H9 (cell line): ENCODE results near the gene PHF21A. TPM values are rescaled to one million over a fixed set of nuclear protein-coding genes. Genes with fewer than 3 reads are reported as not detected.

Experiments used
- DNase-seq: peaks from one replicate; pipeline ENCODE4 v3.0.0-alpha.2; 2017
- H2AFZ ChIP-seq: one replicate; pipeline ENCODE4 v1.6.1; 2013; ENCODE audit warnings: mild to moderate bottlenecking, low read length, control low read depth, moderate library complexity
- H2AK5ac ChIP-seq: 2 replicates; pipeline ENCODE4 v1.6.1; 2013; ENCODE audit warnings: low read length, control low read depth, mixed read lengths; ENCODE audit not compliant: insufficient read length
- H2BK120ac ChIP-seq: one replicate; pipeline ENCODE4 v1.6.1; 2013; ENCODE audit warnings: low read depth, mild to moderate bottlenecking, low read length, control low read depth, inconsistent platforms; ENCODE audit not compliant: poor library complexity, severe bottlenecking
- H2BK12ac ChIP-seq: 2 replicates; pipeline ENCODE4 v1.6.1; 2013; ENCODE audit warnings: low read length, control low read depth, mixed read lengths, low read depth; ENCODE audit not compliant: insufficient read length
- H2BK15ac ChIP-seq: 2 replicates; pipeline ENCODE4 v1.6.1; 2013; ENCODE audit warnings: low read depth, low read length, control low read depth
- H2BK20ac ChIP-seq: one replicate; pipeline ENCODE4 v1.6.1; 2013; ENCODE audit warnings: low read depth, mild to moderate bottlenecking, low read length, control low read depth, inconsistent platforms; ENCODE audit not compliant: poor library complexity, severe bottlenecking
- H2BK5ac ChIP-seq: 2 replicates; pipeline ENCODE4 v1.6.1; 2013; ENCODE audit warnings: low read length, control low read depth, mixed read lengths; ENCODE audit not compliant: insufficient read length
- H3K14ac ChIP-seq: 2 replicates; pipeline ENCODE4 v1.6.1; 2013; ENCODE audit warnings: low read length, control low read depth; ENCODE audit not compliant: insufficient read depth
- H3K18ac ChIP-seq: 2 replicates; pipeline ENCODE4 v1.6.1; 2013; ENCODE audit warnings: low read depth, mild to moderate bottlenecking, mixed read lengths, low read length, control low read depth; ENCODE audit not compliant: insufficient read length
- H3K23ac ChIP-seq: 2 replicates; pipeline ENCODE4 v1.6.1; 2013; ENCODE audit warnings: low read length, control low read depth, mixed read lengths, low read depth; ENCODE audit not compliant: insufficient read length
- H3K23me2 ChIP-seq: 2 replicates; pipeline ENCODE4 v1.6.1; 2013; ENCODE audit warnings: low read depth, mild to moderate bottlenecking, mixed read lengths, low read length, control low read depth; ENCODE audit not compliant: insufficient read length, poor library complexity, severe bottlenecking
- H3K27ac ChIP-seq: 2 replicates; pipeline ENCODE4 v1.5.1; 2013; ENCODE audit warnings: low read length, control low read depth, mixed read lengths, low read depth; ENCODE audit not compliant: insufficient read length
- H3K27me3 ChIP-seq: 2 replicates; pipeline ENCODE4 v1.6.1; 2013; ENCODE audit warnings: low read length, control low read depth, inconsistent platforms; ENCODE audit not compliant: insufficient read depth
- H3K4ac ChIP-seq: 2 replicates; pipeline ENCODE4 v1.6.1; 2013; ENCODE audit warnings: low read depth, mild to moderate bottlenecking, control low read depth, inconsistent platforms, low read length, moderate library complexity
- H3K4me1 ChIP-seq: 2 replicates; pipeline ENCODE4 v1.6.1; 2013; ENCODE audit warnings: low read length, control low read depth, inconsistent platforms; ENCODE audit not compliant: insufficient read depth
- H3K4me2 ChIP-seq: 2 replicates; pipeline ENCODE4 v1.6.1; 2013; ENCODE audit warnings: low read length, control low read depth, mixed read lengths; ENCODE audit not compliant: insufficient read length, insufficient read depth
- H3K56ac ChIP-seq: 2 replicates; pipeline ENCODE4 v1.6.1; 2013; ENCODE audit warnings: low read depth, mild to moderate bottlenecking, mixed read lengths, low read length, control low read depth; ENCODE audit not compliant: insufficient read length
- H3K79me1 ChIP-seq: 2 replicates; pipeline ENCODE4 v1.6.1; 2013; ENCODE audit warnings: low read depth, mild to moderate bottlenecking, moderate library complexity, low read length, control low read depth, inconsistent platforms; ENCODE audit not compliant: insufficient read depth, poor library complexity, severe bottlenecking
- H3K79me2 ChIP-seq: 2 replicates; pipeline ENCODE4 v1.6.1; 2013; ENCODE audit warnings: low read length, control low read depth, inconsistent platforms; ENCODE audit not compliant: insufficient read depth
- H3K9ac ChIP-seq: 2 replicates; pipeline ENCODE4 v1.6.1; 2013; ENCODE audit warnings: low read length, control low read depth, mixed read lengths; ENCODE audit not compliant: insufficient read length; ENCODE audit errors: extremely low read depth
- H3K9me3 ChIP-seq: one replicate; pipeline ENCODE4 v1.6.1; 2013; ENCODE audit warnings: low read depth, low read length, inconsistent platforms; ENCODE audit not compliant: control insufficient read depth
- H3T11ph ChIP-seq: one replicate; pipeline ENCODE4 v1.6.1; 2013; ENCODE audit warnings: mild to moderate bottlenecking, low read length, control low read depth, inconsistent platforms
- H4K20me1 ChIP-seq: one replicate; pipeline ENCODE4 v1.6.1; 2013; ENCODE audit not compliant: control insufficient read depth, insufficient read length, insufficient read depth
- H4K5ac ChIP-seq: 2 replicates; pipeline ENCODE4 v1.6.1; 2013; ENCODE audit warnings: low read depth, mild to moderate bottlenecking, mixed read lengths, low read length, control low read depth; ENCODE audit not compliant: insufficient read length
- H4K8ac ChIP-seq: replicated peaks from 2 replicates; pipeline ENCODE4 v1.6.1; 2013; ENCODE audit warnings: low read length, control low read depth, mixed read lengths, low read depth; ENCODE audit not compliant: insufficient read length
- H4K91ac ChIP-seq: 2 replicates; pipeline ENCODE4 v1.6.1; 2013; ENCODE audit warnings: low read depth, mild to moderate bottlenecking, moderate library complexity, mixed read lengths, low read length, control low read depth; ENCODE audit not compliant: insufficient read length
- H3K27ac Mint-ChIP-seq, 3 experiments: 2 replicates in 2 of 3; 3 replicates in 1 of 3; pipeline ENCODE4 v1.8.0; 2020 to 2021; ENCODE audit warnings: mixed read lengths in 3 of 3, mild to moderate bottlenecking in 1 of 3, moderate library complexity in 1 of 3
- H3K27me3 Mint-ChIP-seq: 2 replicates; pipeline ENCODE4 v1.8.0; 2021; ENCODE audit warnings: low read depth, mild to moderate bottlenecking, moderate library complexity, mixed read lengths
- H3K36me3 Mint-ChIP-seq, 3 experiments: 2 replicates in 2 of 3; 3 replicates in 1 of 3; pipeline ENCODE4 v1.8.0; 2020 to 2021; ENCODE audit warnings: low read depth in 3 of 3, mixed read lengths in 3 of 3; ENCODE audit not compliant: insufficient read depth in 1 of 3
- H3K4me1 Mint-ChIP-seq, 2 experiments: 2 replicates each; pipeline ENCODE4 v1.8.0; 2020; ENCODE audit warnings: mixed read lengths in 2 of 2
- H3K4me3 Mint-ChIP-seq, 2 experiments: 2 replicates in 1 of 2; 3 replicates in 1 of 2; pipeline ENCODE4 v1.8.0; 2020 to 2021; ENCODE audit warnings: mild to moderate bottlenecking in 2 of 2, mixed read lengths in 2 of 2, moderate library complexity in 1 of 2
- H3K9me3 Mint-ChIP-seq, 2 experiments: 2 replicates in 1 of 2; 3 replicates in 1 of 2; pipeline ENCODE4 v1.8.0; 2020; ENCODE audit warnings: mild to moderate bottlenecking in 2 of 2, mixed read lengths in 2 of 2, moderate library complexity in 1 of 2
- WGBS: extraction: QIAGEN DNeasy Blood & Tissue Kit; methylation state at CpG from one replicate; pipeline ENCODE4 v1.1.7; 2013; ENCODE audit warnings: missing lambda C conversion rate, low lambda C conversion rate, mixed read lengths; ENCODE audit not compliant: insufficient read length; ENCODE audit errors: extremely low coverage; 5-methylcytosine and 5-hydroxymethylcytosine counted together
- total RNA-seq: library from RNA; stranded (reverse); gene quantifications from 2 replicates; pipeline ENCODE4 v1.2.1, GENCODE V29; 2021
- TF ChIP-seq, protein P1 (sequence below): fragments of 200-600 bp; sonication (generic); conservative IDR thresholded peaks from 3 replicates; pipeline ENCODE4 v1.8.0; 2021; ENCODE audit warnings: antibody characterized with exemption, mild to moderate bottlenecking

PHF21A gene
- total RNA-seq, 1 experiment from 2014 or later: 33.8 TPM

DNA sequence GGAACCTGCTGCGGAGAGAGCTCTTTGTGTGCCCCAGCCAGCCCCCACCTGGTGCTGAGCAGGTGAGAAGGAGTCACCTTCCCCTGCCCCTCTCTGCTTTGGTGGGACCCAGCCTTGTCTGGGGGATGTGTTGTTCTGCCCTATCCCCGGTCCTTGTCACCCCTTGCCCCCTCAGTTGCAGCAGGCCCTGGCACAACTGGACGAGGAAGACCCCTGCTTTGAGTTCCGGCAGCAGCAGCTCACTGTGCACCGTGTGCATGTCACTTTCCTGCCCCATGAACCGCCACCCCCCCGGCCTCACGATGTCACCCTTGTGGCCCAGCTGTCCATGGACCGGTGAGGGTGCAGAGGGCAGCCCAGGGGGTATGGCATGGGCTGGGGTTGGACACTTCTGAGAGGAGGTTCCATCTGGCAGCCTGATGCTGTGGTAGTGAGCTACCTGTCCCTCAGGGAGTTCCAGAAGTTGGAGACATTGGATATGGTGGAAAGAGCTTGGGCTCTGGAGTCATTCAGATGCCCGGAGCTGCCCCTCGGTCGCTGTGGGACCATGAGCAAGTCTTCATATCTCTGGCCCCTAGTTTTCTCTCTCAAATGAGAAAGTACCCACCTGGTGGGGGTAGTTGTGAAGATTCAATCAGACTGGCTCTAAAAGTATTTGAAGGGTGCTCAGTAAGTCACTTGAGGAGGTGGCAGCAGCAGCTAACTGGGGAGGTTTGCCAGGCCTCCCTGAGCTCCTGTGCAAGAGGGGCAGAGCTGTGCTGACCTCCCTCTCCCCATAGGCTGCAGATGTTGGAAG is 194.5 kb downstream of the PHF21A start:
- peak; percentile 20 for DNase-seq
- TF ChIP-seq, protein P1, sequence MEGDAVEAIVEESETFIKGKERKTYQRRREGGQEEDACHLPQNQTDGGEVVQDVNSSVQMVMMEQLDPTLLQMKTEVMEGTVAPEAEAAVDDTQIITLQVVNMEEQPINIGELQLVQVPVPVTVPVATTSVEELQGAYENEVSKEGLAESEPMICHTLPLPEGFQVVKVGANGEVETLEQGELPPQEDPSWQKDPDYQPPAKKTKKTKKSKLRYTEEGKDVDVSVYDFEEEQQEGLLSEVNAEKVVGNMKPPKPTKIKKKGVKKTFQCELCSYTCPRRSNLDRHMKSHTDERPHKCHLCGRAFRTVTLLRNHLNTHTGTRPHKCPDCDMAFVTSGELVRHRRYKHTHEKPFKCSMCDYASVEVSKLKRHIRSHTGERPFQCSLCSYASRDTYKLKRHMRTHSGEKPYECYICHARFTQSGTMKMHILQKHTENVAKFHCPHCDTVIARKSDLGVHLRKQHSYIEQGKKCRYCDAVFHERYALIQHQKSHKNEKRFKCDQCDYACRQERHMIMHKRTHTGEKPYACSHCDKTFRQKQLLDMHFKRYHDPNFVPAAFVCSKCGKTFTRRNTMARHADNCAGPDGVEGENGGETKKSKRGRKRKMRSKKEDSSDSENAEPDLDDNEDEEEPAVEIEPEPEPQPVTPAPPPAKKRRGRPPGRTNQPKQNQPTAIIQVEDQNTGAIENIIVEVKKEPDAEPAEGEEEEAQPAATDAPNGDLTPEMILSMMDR: no peak

More for the DNA sequence above, 194.5 kb downstream of the PHF21A start:
- Histone ChIP-seq H3K4ac (no peak overlapping the region), H2BK5ac (no peak overlapping the region), H2BK15ac (no peak overlapping the region), H4K5ac (no peak overlapping the region), H3K4me1 (no peaks in the 10 kb centered on the region), H3K23me2 (peaks cover 5% of the 10 kb centered on the region), H3K79me2 (no peaks in the 10 kb centered on the region; the same call in 1 of the 2 replicates), H3K23ac (no peak overlapping the region), H3K27me3 (no peaks in the 10 kb centered on the region), H3K4me2 (no peak overlapping the region), H2AK5ac (no peak overlapping the region), H2AFZ (no peak overlapping the region), H4K8ac (no peak overlapping the region), H3K18ac (no peak overlapping the region), H2BK12ac (no peak overlapping the region), H3K27ac (no peak overlapping the region), H2BK20ac (no peak overlapping the region), H3K56ac (no peak overlapping the region), H3T11ph (no peak overlapping the region), H3K14ac (no peak overlapping the region), H3K79me1 (no peaks in the 10 kb centered on the region), H3K9me3 (no peaks in the 10 kb centered on the region), H4K20me1 (no peaks in the 10 kb centered on the region), H3K9ac (no peak overlapping the region), H4K91ac (no peak overlapping the region), H2BK120ac (no peak overlapping the region)
- WGBS: no CpG with 5 or more reads among the region's 12 CpGs
- Mint-ChIP-seq H3K27me3 (peaks cover 2% of the 10 kb centered on the region; the same call in 1 of the 2 replicates), H3K27ac (no peak overlapping the region), H3K36me3 (peaks cover 22 to 59% (median 56%) of the 10 kb centered on the region in 3 experiments), H3K4me1 (peaks cover 12 to 17% of the 10 kb centered on the region in 2 experiments), H3K9me3 (no peaks in the 10 kb centered on the region), H3K4me3 (no peak overlapping the region)
